Right ventricle myocardium superior (tissue), 1 donor: ENCODE data around the gene SIGLEC1. TPM values are rescaled to one million over a fixed set of nuclear protein-coding genes. Genes with fewer than 3 reads are reported as not detected.

Source experiments
- ATAC-seq: fragments of 200-7000 bp; cut with Tn5 transposase; one replicate; pipeline ENCODE4 v1.9.1; 2020; ENCODE audit warnings: mild to moderate bottlenecking; ENCODE audit not compliant: poor library complexity
- DNase-seq: peaks from one replicate; pipeline ENCODE4 v3.0.0-alpha.2; 2020
- intact Hi-C: fragments of 100-400 bp; cut with DNase I; formaldehyde crosslinking; loops from one replicate; pipeline ENCODE4 v1.11.2; 2022
- total RNA-seq: library from RNA; stranded (reverse); fragmentation: NEBNext Ultra II Directional; extraction: Animal tissue kit (Norgen Biotek cat#: 25700); gene quantifications from one replicate; pipeline ENCODE4 v1.2.1, GENCODE V29; 2021
- donor health status: DM: no; HTN: yes; CAD: no; lungs with severe emphysema.

The SIGLEC1 gene
- total RNA-seq, 1 donor from 2014 or later: 9.6 TPM

- no peak for ATAC-seq
- intact Hi-C loops: loop anchor here (10.0 kb wide), 2 partner anchors 80 to 400 kb away; no protein-coding TSS in a partner anchor
- no peak for DNase-seq
These were observed 38.0 kb downstream of the SIGLEC1 start for GRCh38 chr20:3674447-3674846.

DNA sequence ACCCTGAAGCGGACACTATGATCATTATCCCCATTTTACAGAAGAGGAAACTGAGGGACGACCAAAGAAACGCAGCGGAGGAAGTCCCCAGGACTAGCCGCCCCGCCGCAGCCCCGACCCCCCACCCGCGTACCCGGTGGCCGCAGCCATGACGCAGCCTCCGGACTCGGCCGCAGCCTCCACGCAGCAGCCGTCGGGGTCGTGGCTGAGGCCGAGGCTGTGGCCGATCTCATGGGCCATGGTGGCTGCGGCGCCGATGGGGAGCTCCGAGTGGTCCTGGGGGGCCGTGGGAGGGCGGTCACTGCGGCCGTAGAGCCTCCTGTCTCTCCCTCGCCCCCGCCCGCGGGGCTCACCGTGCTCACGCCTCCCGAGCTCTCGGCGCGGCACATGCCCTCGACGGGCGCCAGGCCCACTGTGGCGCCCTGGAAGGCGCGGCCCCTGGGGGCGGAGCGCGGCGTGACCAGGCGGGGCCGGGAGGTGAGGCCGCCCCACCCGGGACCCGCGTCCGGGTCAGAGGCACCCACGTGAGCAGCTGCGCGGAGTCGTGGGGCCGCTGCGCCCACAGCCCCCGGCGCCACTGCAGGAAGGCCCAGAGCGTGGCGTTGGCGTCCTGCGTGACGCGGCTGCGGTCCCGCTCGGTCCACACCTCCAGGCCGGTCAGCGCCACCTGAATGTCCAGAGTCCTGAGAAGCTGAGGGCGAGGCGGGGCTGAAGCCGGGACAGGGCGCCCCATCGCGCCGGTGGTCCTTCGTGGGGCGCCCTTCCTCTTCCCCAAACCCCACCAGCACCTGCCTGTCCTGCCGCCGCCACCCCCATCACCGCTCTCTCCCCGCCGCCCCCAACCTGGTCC, 39.0 kb downstream of the SIGLEC1 start:
- DNase-seq: no peak
- ATAC-seq: no peak
- intact Hi-C loops: loop anchor here (10.0 kb wide), 2 partner anchors 81 to 401 kb away; no protein-coding TSS in a partner anchor

- DNase-seq: no peak
- no peak for ATAC-seq
- intact Hi-C loops: loop anchor here (10.0 kb wide), 2 partner anchors 82 to 402 kb away; no protein-coding TSS in a partner anchor
These were observed 39.7 kb downstream of the SIGLEC1 start for GRCh38 chr20:3672547-3673171.

DNA sequence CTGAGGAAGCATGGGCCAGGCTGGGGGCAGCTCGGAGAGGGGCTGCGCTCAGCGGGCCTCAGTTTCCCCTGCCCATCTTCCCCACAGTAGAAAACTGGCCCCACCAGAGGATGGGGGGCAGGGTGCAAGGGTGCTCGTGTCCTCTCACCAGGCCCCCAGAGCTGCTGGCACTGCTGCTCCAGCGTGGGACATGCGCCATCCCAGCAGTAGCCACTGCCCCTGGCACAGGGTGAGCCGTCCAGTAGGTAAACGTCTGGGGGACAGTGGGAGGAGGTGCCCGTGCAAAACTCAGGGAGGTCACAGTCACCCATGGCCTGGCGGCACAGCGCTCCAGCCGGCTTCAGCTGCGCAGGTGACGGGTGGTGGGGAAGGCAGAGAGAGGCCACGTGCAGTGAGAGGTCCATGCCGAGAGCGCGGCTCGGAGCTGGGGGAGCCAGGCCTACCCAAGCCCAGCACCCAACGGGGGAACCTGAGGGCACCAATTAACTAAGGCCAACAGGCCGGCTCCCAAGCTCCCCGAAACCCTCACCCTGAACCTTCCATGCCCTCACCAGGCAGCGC, 40.3 kb downstream of the SIGLEC1 start:
- ATAC-seq: no peak
- no peak for DNase-seq
- intact Hi-C loops: loop anchor here (10.0 kb wide), 2 partner anchors 83 to 403 kb away; no protein-coding TSS in a partner anchor

DNA sequence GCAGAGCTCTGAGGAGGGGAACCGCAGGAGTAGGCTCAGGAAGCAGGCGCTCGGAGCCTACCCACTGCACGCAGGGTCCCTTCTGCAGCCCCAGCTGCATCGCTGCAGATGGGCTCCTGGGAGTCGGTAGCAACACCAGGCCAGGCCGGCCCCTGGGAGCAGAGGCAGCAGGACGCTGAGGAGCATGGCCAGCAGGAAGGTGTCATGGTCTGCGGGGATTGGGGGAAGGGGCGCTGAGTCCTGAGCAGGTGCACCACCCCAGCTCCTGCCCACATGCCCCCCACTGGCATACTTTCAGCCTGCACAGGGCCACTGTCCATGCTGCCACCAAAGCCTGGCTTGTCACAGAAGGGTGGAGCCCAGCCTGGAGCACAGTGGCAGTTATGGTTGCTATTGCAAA, 41.5 kb downstream of the SIGLEC1 start:
- intact Hi-C loops: loop anchor here (10.0 kb wide), 2 partner anchors 84 to 404 kb away; no protein-coding TSS in a partner anchor
- DNase-seq (no peak), ATAC-seq (no peak)

- DNase-seq (no peak), ATAC-seq (peak; percentile 5)
- intact Hi-C loops: loop anchor here (10.0 kb wide), 2 partner anchors 84 to 404 kb away; no protein-coding TSS in a partner anchor
These were observed 41.9 kb downstream of the SIGLEC1 start for GRCh38 chr20:3670511-3670910.

- DNase-seq: no peak
- ATAC-seq: peak; percentile 32
- intact Hi-C loops: loop anchor here (10.0 kb wide), 2 partner anchors 85 to 405 kb away; no protein-coding TSS in a partner anchor
These were observed 42.6 kb downstream of the SIGLEC1 start for GRCh38 chr20:3669710-3670367.

DNA sequence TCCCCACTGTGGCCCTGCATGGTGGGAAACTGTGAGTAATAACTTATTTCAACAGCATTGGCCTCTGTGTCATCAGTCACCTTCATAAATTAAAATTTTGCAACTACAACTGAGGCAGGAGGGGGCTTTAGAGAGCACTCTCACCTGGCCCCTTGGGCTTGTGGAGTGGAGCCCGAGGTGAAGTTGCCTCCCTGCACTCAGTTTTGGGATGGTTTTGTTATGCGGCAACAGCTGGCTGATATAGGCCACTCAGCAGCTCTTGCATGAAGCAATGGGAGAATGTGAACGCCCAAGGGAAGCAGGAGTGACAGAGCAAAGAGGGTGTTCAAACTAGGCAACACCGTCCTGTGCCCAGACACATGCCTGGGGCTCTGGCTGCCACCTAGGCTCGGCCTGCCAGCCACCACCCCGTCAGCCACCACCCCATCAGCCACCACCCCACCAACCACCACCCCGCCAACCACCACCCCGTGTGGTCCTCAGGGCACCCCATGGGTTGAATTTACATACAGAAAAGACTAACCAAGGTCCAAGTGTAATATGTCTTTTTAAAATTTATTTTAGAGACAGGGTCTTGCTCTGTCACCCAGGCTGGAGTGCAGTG, 44.9 kb downstream of the SIGLEC1 start:
- ATAC-seq (no peak), DNase-seq (no peak)
- intact Hi-C loops: no loop called here

DNA sequence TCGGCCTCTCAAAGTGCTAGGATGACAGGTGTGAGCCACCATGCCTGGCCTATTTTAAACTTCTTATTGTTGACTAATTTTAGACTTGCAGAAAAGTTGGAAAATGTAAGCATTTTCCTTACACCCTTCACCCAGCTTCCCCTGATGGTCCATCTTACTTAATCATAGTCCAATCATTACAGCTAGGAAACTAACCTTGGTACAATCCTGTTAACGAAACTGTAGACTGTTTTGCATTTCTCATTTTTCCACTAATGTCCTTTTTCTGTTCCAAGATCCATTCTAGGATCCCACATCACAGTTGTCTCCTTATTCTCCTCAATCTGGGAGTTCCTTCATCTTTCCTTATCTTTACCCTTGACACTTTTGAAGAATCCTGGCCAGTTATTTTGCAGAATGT, 48.5 kb downstream of the SIGLEC1 start:
- DNase-seq (no peak), ATAC-seq (no peak)
- intact Hi-C loops: no loop called here

DNA sequence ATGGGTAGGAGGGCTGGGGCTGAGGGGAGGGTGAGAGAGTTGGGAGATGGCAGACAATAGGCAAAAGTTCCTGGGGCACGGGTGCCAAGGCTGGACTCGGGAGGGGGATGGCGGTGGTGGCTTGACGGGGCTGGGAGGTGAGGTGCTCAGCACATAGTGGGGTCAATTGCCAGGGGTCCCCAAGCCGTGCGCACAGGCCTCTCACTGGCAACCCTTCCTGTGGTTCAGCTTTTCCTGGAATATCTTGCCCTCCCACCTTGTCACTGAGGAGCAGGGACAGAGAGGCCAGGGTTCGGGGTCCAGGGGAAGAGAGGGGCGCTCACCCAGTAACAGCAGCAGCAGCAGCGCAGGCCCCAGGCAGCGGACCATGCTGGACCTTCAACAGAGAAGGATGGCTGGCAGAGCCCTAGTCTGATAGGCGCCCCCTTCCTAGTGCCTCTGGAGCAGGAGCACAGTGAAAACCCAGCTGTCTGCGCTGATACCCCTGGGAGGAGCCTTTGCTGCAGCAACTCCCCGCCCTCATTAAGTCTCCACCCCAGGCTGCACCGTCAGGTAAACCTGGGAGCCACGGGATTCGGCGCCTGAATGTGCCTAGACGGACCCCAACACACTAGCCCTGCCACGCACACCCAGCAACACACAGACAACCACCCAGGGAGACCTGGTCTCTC, 49.2 kb downstream of the SIGLEC1 start, which contains the start of gene GFRA4:
GFRA4 (minus strand) TSS at position 369 of the 671 bp plus-strand sequence; CDS start at position 369, 0 bp downstream.
- no peak for DNase-seq
- intact Hi-C loops: no loop called here
- no peak for ATAC-seq

Other genes starting within 250 kb of the SIGLEC1 start
- 30.0 TPM for gene ATRN, start 241.6 kb downstream of the SIGLEC1 start, total RNA-seq
- not detected for gene GFRA4, start 49.2 kb downstream of the SIGLEC1 start, total RNA-seq
- 12.6 TPM for gene ADAM33, start 30.6 kb downstream of the SIGLEC1 start, total RNA-seq
- gene HSPA12B, start 20.1 kb upstream of the SIGLEC1 start, total RNA-seq: 16.6 TPM
- 11.3 TPM for gene ADISSP, start 55.2 kb upstream of the SIGLEC1 start, total RNA-seq
- 0.32 TPM for gene SPEF1, start 68.8 kb upstream of the SIGLEC1 start, total RNA-seq
- gene CENPB, start 74.1 kb upstream of the SIGLEC1 start, total RNA-seq: 68.3 TPM
- 5.7 TPM for gene CDC25B, start 83.7 kb upstream of the SIGLEC1 start, total RNA-seq
- 11.0 TPM for gene AP5S1, start 107.9 kb upstream of the SIGLEC1 start, total RNA-seq
- gene MAVS, start 134.2 kb upstream of the SIGLEC1 start, total RNA-seq: 35.7 TPM
- 15.9 TPM for gene PANK2, start 176.8 kb upstream of the SIGLEC1 start, total RNA-seq